Measurements from ENCODE around the gene CCNI. TPM values are rescaled to one million over a fixed set of nuclear protein-coding genes. Genes with fewer than 3 reads are reported as not detected.

Gene CCNI
- total and polyA plus RNA-seq, 4 experiments from 2014 or later, result 226 to 370 (median 356) TPM

DNA sequence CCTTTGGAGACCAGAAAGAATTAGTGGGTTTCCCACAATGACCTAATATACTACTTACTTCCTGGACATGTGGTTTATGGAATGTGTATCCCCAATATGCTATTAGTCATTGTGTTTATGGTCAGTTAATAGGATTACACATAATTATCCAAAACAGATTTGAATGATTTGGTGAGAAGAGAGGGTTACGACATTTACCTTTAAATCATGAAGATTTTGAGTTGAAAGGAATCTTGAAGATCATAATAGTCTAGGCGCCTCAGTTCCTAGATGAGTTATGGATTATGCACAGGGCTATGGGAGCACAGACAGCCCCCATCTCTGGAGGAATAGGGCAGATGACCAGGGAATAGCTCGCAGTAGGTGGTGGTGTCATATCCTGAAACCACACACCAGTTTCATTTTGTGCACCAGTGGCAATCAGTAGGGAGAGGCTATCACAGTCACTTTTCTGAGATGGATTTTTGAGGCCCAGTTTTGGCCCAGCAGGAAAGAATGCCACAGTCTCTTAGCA is 64.9 kb downstream of the CCNI start:
- intact Hi-C loops (cut with micrococcal nuclease), result no loop called here
- no peak for DNase-seq
- Mint-ChIP-seq H3K4me1 (peaks cover 37 to 74% (median 62%) of the 10 kb centered on the region in 4 donors), H3K9me3 (no peaks in the 10 kb centered on the region), H3K27ac (peak overlapping the region in 2 of 7 donors; percentile 29 to 34), H3K27me3 (no peaks in the 10 kb centered on the region), H3K36me3 (peaks cover 17 to 18% of the 10 kb centered on the region in 2 donors), H3K4me3 (no peak overlapping the region)
- Histone ChIP-seq H3K36me3 (ENCODE audit: insufficient read depth, low read length) (peaks cover 5% of the 10 kb centered on the region), H3K4me3 (ENCODE audit: low read length in 2 of 2) (no peak overlapping the region), H3K4me1 (ENCODE audit: insufficient read depth, low read length) (peaks cover 35% of the 10 kb centered on the region), H3K9me3 (ENCODE audit: control insufficient read depth in 1 of 2, low read length in 2 of 2) (no peaks in the 10 kb centered on the region), H3K27ac (ENCODE audit: low read depth, low read length) (no peak overlapping the region), H3K27me3 (ENCODE audit: insufficient read depth, low read length) (no peaks in the 10 kb centered on the region)
- POLR2A ChIA-PET (ENCODE audit: partially characterized antibody), result no interaction called here
- CTCF ChIA-PET (ENCODE audit: partially characterized antibody), result interaction anchor here (1.1 to 1.3 kb wide), 2 partner anchors 16 to 84 kb away, joined by 3 read pairs; no protein-coding TSS in a partner anchor

GRCh38 chr4:77009511-77010115 is 66.2 kb downstream of the CCNI start:
- H3K9me3 Mint-ChIP-seq, result no peaks in the 10 kb centered on the region
- H3K4me1 ChIP-seq (ENCODE audit: insufficient read depth, low read length), result peaks cover 35% of the 10 kb centered on the region
- H3K4me3 ChIP-seq (ENCODE audit: low read length in 2 of 2), result no peak overlapping the region
- peaks cover 9 to 12% of the 10 kb centered on the region in 2 donors for H3K36me3 Mint-ChIP-seq
- H3K4me3 Mint-ChIP-seq, result peak overlapping the region in 4 of 8 donors; percentile 33 to 51 (median 38)
- no peaks in the 10 kb centered on the region for H3K27me3 ChIP-seq (ENCODE audit: insufficient read depth, low read length)
- ChIA-PET CTCF (ENCODE audit: partially characterized antibody) (interaction anchor here (0.9 to 1.1 kb wide), 3 partner anchors 21 to 86 kb away, joined by 3 to 4 read pairs (median 3); no protein-coding TSS in a partner anchor), POLR2A (ENCODE audit: partially characterized antibody) (interaction anchor here (0.9 to 1.6 kb wide), 3 partner anchors 20 to 37 kb away, joined by 3 to 11 read pairs (median 4); no protein-coding TSS in a partner anchor)
- peaks cover 36 to 74% (median 56%) of the 10 kb centered on the region in 4 donors for H3K4me1 Mint-ChIP-seq
- H3K36me3 ChIP-seq (ENCODE audit: insufficient read depth, low read length), result no peaks in the 10 kb centered on the region
- peak overlapping the region in 6 of 7 donors; percentile 46 to 89 (median 74) for H3K27ac Mint-ChIP-seq
- no peaks in the 10 kb centered on the region for H3K27me3 Mint-ChIP-seq
- no peak overlapping the region for H3K27ac ChIP-seq (ENCODE audit: low read depth, low read length)
- intact Hi-C loops (cut with micrococcal nuclease), result no loop called here
- DNase-seq, result no peak
- H3K9me3 ChIP-seq (ENCODE audit: control insufficient read depth in 1 of 2, low read length in 2 of 2), result no peaks in the 10 kb centered on the region

DNA sequence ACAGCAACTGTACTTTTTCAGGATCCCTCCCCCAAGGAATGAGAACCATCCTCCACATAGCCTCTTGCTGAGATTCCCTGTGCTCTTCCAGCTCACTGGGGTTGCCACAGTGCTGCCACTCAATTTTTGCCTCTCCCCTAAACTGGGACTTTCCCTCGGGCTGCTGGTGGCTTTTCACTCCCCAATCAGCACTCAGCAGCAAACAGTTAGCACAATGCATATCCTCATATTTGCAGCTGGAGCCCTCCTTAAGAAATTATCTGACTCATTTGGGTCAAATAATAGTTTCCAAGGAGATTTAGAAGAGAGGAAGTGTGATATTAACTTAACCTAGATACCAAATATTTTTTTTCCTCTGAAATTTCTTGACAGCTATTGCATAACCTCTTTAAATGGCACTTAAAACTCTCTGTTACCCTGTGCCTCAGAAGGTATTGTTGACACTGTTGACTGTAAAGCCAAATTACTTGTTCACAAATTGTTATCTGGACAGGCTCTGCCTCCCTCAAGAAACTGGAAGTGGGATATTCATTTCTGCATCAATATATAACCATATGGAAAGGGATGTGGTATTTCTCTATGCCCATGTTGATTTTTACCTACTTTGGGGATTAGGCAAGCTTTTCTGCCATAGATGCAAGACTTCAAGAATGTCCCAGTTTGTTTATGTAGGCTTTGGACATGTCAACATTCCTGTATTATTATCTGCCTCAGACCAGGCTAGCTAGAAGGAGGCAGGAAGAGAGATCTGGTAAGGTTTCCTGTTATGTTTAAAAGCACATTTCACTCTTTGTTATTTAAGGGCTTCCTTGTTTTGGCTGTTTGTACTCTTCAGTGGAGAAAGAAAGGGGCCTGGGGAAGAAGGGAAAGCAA is 68.2 kb downstream of the CCNI start:
- Histone ChIP-seq H3K27ac (ENCODE audit: low read depth, low read length) (peak overlapping the region; percentile 22), H3K4me3 (ENCODE audit: low read length in 2 of 2) (no peak overlapping the region), H3K27me3 (ENCODE audit: insufficient read depth, low read length) (no peaks in the 10 kb centered on the region), H3K4me1 (ENCODE audit: insufficient read depth, low read length) (peaks cover 35% of the 10 kb centered on the region), H3K36me3 (ENCODE audit: insufficient read depth, low read length) (no peaks in the 10 kb centered on the region), H3K9me3 (ENCODE audit: control insufficient read depth in 1 of 2, low read length in 2 of 2) (no peaks in the 10 kb centered on the region)
- CTCF ChIA-PET (ENCODE audit: partially characterized antibody), result interaction anchor here (0.6 to 1.5 kb wide), 6 partner anchors 7 to 57 kb away, joined by 3 to 4 read pairs (median 3); no protein-coding TSS in a partner anchor
- POLR2A ChIA-PET (ENCODE audit: partially characterized antibody), result interaction anchor here (1.2 to 6.2 kb wide), 5 partner anchors 15 to 58 kb away, joined by 3 to 62 read pairs (median 7); partner anchors contain the start of gene SEPTIN11
- peak overlapping the region in 7 of 8 donors; percentile 43 to 78 (median 66) for H3K4me3 Mint-ChIP-seq
- peak overlapping the region; percentile 75 to 95 (median 89) for H3K27ac Mint-ChIP-seq
- intact Hi-C loops (cut with micrococcal nuclease), result loop anchor here (1.0 kb wide), 1 partner anchor 13 kb away; no protein-coding TSS in a partner anchor
- H3K9me3 Mint-ChIP-seq, result no peaks in the 10 kb centered on the region
- H3K36me3 Mint-ChIP-seq, result peaks cover 5% of the 10 kb centered on the region in 2 donors
- H3K4me1 Mint-ChIP-seq, result peaks cover 44 to 67% (median 52%) of the 10 kb centered on the region in 4 donors
- no peaks in the 10 kb centered on the region for H3K27me3 Mint-ChIP-seq
- peak; percentile 22 to 68 (median 36) for DNase-seq

DNA sequence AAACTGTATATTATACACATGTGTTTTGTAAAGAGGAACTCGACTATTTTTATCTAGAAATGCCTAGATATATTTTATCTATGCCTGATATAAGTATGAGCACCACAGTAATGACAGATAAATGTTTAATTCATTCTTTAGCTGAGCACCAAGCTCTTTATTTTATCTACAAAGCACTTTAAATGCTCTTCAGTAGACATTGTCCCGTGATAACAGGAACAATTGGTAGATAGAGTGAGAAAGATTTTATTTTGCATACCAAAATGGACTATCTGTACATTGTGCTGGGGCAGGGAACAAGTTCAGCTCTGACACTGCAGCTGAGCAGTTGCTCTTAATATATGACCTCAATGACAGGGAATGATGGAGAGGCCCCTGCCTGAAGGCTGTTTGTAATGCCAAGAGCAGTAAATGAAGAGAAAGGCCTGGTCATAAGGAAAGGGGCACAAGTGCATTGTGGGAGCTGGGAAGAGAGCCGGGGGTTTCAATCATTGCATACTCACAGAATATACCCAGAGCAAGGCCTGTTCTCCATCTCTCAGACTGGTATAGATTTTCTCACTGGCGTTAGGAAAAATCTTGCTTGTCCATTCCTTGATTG is 68.9 kb downstream of the CCNI start:
- no peak for DNase-seq
- no peak overlapping the region for H3K4me3 ChIP-seq (ENCODE audit: low read length in 2 of 2)
- Mint-ChIP-seq H3K9me3 (no peaks in the 10 kb centered on the region), H3K27me3 (no peaks in the 10 kb centered on the region), H3K4me1 (peaks cover 44 to 61% (median 54%) of the 10 kb centered on the region in 4 donors), H3K4me3 (peak overlapping the region in 5 of 8 donors; percentile 46 to 78 (median 65)), H3K27ac (peak overlapping the region; percentile 58 to 95 (median 89)), H3K36me3 (peaks cover 4 to 5% of the 10 kb centered on the region in 2 donors)
- peak overlapping the region; percentile 22 for H3K27ac ChIP-seq (ENCODE audit: low read depth, low read length)
- ChIA-PET POLR2A (ENCODE audit: partially characterized antibody) (interaction anchor here (1.2 to 6.2 kb wide), 4 partner anchors 14 to 57 kb away, joined by 3 to 62 read pairs (median 8); partner anchors contain the start of gene SEPTIN11), CTCF (ENCODE audit: partially characterized antibody) (interaction anchor here (0.6 to 1.6 kb wide), 5 partner anchors 8 to 198 kb away, joined by 3 to 4 read pairs (median 4); no protein-coding TSS in a partner anchor)
- intact Hi-C loops (cut with micrococcal nuclease), result loop anchor here (1.0 kb wide), 1 partner anchor 13 kb away; no protein-coding TSS in a partner anchor
- no peaks in the 10 kb centered on the region for H3K36me3 ChIP-seq (ENCODE audit: insufficient read depth, low read length)
- H3K9me3 ChIP-seq (ENCODE audit: control insufficient read depth in 1 of 2, low read length in 2 of 2), result no peaks in the 10 kb centered on the region
- H3K27me3 ChIP-seq (ENCODE audit: insufficient read depth, low read length), result no peaks in the 10 kb centered on the region
- peaks cover 35% of the 10 kb centered on the region for H3K4me1 ChIP-seq (ENCODE audit: insufficient read depth, low read length)

- H3K36me3 ChIP-seq (ENCODE audit: insufficient read depth, low read length), result no peaks in the 10 kb centered on the region
- H3K9me3 Mint-ChIP-seq, result no peaks in the 10 kb centered on the region
- H3K4me1 ChIP-seq (ENCODE audit: insufficient read depth, low read length), result peaks cover 19% of the 10 kb centered on the region
- H3K27me3 ChIP-seq (ENCODE audit: insufficient read depth, low read length), result no peaks in the 10 kb centered on the region
- DNase-seq, result no peak
- H3K27me3 Mint-ChIP-seq, result no peaks in the 10 kb centered on the region
- H3K27ac Mint-ChIP-seq, result no peak overlapping the region
- no peaks in the 10 kb centered on the region for H3K9me3 ChIP-seq (ENCODE audit: control insufficient read depth in 1 of 2, low read length in 2 of 2)
- ChIA-PET POLR2A (ENCODE audit: partially characterized antibody) (interaction anchor here (6.2 kb wide), 1 partner anchor 11 kb away, joined by 62 read pairs; no protein-coding TSS in a partner anchor), CTCF (ENCODE audit: partially characterized antibody) (interaction anchor here (0.6 to 1.1 kb wide), 2 partner anchors 8 to 42 kb away, joined by 3 read pairs; no protein-coding TSS in a partner anchor)
- H3K27ac ChIP-seq (ENCODE audit: low read depth, low read length), result no peak overlapping the region
- peaks cover 6 to 13% of the 10 kb centered on the region in 2 donors for H3K36me3 Mint-ChIP-seq
- intact Hi-C loops (cut with micrococcal nuclease), result no loop called here
- H3K4me3 ChIP-seq (ENCODE audit: low read length in 2 of 2), result no peak overlapping the region
- no peak overlapping the region for H3K4me3 Mint-ChIP-seq
- H3K4me1 Mint-ChIP-seq, result peaks cover 29 to 32% (median 30%) of the 10 kb centered on the region in 4 donors
Observed at GRCh38 chr4:77003400-77003799, 72.4 kb downstream of the CCNI start.

DNA sequence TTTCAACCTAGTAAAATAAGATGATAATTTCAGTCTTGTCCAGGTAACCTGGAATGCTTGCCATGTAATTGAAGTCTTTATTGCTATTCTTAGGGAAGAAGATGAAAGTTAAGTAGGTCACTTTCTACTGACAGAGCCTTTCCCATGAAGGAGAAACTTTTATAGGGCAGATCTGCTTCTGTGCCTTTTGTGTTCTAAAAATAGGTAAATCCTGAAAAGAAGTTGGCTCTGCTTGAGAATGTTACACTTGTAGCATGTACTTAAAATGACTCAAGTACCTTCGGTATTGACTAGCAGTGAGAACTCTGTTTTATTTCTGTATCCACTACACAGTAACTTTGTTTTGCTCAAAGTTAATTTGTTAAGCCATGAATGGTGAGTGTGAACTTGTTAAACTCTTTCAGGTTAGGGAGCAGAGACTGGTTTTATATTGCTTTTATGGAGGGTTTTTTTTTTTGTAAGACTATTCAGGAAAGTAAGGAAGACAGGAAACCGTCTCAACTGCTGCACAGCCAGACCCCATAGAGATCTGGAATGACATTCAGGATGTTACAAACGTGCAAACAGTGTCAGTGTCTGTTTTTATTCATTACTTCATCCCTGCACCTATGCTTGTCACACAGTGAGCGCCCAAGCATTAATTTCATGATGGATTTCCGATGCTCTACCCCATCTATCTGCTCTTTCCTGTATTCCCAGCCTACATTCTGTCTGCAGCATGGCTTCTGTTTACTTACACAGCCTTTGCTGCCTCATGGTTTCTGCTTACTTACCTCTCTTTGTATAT is 73.3 kb downstream of the CCNI start:
- Mint-ChIP-seq H3K27me3 (no peaks in the 10 kb centered on the region), H3K9me3 (no peaks in the 10 kb centered on the region), H3K27ac (peak overlapping the region in 2 of 7 donors; percentile 36 to 49), H3K4me3 (no peak overlapping the region), H3K4me1 (peaks cover 21 to 28% (median 22%) of the 10 kb centered on the region in 4 donors), H3K36me3 (peaks cover 14 to 20% of the 10 kb centered on the region in 2 donors)
- Histone ChIP-seq H3K27ac (ENCODE audit: low read depth, low read length) (no peak overlapping the region), H3K4me1 (ENCODE audit: insufficient read depth, low read length) (peaks cover 10% of the 10 kb centered on the region), H3K9me3 (ENCODE audit: control insufficient read depth in 1 of 2, low read length in 2 of 2) (no peaks in the 10 kb centered on the region), H3K27me3 (ENCODE audit: insufficient read depth, low read length) (no peaks in the 10 kb centered on the region), H3K36me3 (ENCODE audit: insufficient read depth, low read length) (no peaks in the 10 kb centered on the region), H3K4me3 (ENCODE audit: low read length in 2 of 2) (no peak overlapping the region)
- POLR2A ChIA-PET (ENCODE audit: partially characterized antibody), result interaction anchor here (6.2 kb wide), 1 partner anchor 10 kb away, joined by 62 read pairs; no protein-coding TSS in a partner anchor
- no peak for DNase-seq
- CTCF ChIA-PET (ENCODE audit: partially characterized antibody), result no interaction called here
- intact Hi-C loops (cut with micrococcal nuclease), result no loop called here

All from CD4-positive, alpha-beta memory T cell (primary cell).